HG02885 (cell line): ENCODE measurements around the gene PPARGC1A.

Experiments
- ATAC-seq: cut with Tn5 transposase; IDR thresholded peaks from one replicate; pipeline ENCODE4 v1.9.1; 2021; ENCODE audit warnings: mild to moderate bottlenecking; ENCODE audit not compliant: unreplicated experiment, poor library complexity

The PPARGC1A gene

DNA sequence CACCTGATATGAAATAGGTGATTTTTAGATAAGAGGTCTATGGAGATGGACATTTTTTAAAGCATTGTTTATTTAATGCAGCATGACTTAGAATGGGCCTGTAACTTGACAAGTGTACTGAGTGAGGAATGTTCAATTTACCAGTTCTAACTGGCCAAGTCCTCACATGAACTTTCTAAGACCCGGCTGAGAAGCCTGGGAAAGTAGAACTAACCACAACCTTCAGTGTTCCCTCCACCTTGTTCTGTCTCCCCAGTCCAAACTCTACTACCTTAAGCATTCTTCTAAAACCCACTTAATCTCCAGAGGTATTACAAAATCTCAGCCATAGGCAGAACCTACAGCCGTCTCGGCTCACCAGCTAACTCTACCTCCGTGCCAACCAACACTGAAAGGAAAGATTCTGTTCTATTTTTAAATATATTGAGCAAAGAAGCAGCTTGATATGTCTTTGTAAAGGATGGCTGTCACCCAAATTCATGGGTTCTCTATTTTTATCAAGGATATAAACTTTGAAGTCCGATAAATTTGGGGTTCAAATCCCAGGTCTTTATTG lies 6.8 kb downstream of the PPARGC1A start:
- no peak for ATAC-seq

DNA sequence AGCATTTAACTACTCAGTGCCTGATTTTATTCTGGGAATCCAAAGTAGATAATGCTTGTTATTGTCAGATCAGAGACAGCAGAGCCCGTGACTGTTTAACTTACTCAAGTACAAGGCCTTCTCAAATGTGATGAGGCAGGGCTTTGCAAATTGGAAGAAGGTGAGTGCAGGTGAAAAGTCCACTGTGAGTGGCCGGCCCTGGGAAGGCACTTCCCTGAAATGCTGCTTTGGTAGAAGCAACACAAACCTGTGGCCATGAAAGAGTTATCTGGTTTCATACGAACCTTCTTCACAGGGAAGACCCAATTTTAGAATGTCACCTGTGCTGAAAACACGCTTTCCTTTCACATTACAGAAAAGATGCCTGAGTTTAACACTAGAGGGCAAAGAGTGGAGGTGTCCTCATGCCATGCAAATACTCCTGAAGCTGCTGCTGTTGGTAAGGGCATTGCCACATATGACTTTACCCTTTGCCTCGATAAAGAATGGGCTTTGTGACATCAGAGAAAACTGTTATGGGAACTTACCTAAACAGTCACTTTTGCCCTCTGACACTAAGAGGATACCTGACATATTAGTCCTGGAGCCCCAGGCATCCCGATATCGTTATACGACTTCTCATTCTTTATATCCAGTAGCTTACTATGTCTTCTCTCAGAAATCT lies 8.0 kb downstream of the PPARGC1A start:
- ATAC-seq, result no peak

DNA sequence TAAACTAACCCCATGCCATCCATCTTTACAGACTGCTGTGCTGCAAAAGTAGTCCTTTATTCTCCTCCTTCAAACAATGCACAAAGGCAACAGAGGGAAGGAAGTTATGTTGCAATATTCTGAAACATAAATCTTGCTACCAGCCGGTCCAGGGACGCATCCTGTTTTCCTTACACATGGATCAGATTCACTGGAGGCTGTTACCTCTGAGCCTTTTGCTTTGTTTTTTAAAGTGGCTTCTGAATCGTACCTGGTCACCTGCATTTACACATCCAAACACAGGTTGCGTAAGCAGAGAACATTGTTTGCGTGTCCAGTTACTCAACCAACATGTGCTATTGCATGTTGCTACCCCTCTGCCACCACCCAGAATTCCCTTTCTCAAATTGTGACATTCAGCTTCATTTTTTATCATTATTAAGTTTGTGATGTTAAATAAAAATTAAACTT lies 8.8 kb downstream of the PPARGC1A start:
- no peak for ATAC-seq

DNA sequence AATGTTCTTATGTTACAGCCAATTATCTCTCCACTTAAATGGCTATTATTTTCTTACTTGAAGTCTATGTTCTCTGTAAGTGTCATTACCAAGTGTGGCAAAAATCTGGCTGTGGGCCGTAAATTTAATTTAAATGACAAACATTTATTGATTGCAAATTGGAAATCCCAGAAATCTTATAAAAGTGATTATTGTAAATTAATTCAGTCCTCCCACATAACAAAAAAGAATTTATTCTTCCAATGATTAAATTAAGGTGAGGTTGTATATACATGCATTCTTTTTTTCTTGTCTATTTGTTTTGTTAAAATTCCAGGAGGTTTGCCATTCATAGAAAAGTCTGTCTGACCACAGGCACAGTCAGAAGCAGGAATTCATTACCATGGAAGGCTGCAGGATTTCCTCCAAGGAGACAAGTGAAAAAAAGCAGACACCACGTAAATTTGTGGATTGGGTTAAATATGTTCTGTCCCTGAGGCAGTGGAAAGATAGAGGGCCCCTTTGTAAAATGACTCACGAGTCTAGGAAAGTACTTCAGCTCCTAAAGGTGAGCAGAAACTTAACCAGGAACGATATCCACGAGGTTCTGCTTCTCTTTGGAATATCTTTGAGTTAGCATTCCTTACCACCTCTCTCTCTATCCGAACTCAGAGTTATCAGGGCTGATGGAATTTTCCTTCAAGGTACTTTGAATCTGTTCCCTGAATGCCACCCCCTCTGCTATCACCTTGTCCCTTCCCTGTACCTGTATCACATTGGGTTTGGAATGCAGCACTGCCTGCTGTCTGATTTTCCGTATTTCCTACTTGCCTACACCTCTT lies 10.7 kb downstream of the PPARGC1A start:
- ATAC-seq, result no peak

DNA sequence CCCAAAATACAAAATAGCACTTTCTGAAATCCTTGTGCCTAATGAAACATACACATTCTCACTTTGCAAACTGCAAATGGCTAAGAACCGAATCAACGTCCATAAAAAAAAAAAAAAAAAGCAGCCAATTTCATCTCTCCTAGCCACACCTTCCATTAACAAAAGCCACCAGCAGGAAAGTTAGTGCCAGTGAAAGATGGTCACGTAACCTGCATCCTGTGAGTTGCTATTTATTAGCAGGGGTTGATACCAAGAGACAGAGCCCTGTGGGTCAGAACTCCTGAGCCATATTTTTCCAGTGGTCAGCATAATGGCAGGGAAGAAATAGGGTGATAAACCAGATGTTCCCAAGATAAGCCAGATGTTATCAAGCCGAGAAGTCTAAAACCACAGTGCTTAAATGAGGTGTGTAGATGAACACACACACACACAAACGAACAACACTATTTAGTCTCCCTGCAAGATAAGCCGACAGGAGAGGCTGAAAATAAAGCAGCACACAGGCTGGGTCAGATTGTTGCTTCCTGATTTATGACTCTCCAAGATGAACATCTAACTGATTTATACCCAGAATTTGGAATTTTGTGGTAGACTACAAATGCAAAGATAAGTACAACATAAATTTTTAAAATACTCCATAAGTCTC lies 11.5 kb downstream of the PPARGC1A start:
- ATAC-seq, result no peak

DNA sequence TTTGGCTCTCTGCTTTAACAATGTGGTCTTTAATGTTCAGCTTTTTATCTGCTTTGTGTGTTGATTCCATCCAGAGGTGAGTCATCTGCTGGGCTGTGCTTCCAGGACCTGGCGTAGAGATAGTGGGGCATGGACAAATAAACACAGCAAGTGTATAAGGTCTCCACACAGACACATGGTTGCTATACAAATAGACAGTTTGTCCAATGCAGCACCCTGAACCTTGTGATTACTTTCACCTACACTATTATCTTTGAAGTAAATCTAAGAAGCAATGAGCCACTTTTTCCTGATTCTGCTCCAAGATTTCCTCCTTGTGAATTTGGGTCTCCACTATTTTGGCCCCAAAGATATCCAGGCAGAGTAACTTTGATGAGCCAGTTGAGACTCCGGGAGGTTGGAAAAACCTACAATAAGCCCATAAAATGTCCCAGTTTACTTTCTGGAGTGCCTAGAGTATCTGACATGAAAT lies 12.1 kb downstream of the PPARGC1A start:
- ATAC-seq, result no peak

DNA sequence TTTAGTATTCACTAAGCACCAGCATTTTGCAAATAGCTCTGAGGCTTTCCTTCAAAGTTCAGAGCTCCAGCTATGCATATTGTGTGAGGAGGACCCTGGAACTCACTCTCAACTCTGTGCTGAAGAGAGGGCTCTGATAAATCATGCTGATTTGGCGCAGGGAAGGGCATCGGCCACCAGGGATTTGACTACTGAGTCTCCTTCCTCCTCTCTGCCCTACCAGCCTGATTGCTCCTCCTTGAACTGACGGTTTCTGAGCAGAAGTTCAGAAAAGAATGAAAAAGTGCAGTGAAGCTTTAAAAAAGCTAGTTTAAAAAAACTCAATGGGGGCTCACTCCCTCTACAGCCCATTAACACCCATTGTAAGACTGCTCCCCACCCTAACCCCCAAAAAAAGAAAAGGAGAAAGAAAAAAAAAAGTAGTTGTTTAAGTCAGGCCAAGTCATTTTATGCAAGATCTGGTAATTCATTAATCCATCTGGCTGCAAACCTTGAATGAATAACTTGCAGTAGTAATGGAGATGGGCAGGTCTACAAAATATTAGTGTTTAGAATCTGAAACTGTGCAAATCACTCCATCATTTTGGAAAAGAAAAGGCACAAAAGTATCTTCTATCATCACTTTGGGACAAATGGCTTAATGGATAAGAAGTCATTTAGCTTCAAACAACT lies 13.3 kb downstream of the PPARGC1A start:
- ATAC-seq, result no peak

DNA sequence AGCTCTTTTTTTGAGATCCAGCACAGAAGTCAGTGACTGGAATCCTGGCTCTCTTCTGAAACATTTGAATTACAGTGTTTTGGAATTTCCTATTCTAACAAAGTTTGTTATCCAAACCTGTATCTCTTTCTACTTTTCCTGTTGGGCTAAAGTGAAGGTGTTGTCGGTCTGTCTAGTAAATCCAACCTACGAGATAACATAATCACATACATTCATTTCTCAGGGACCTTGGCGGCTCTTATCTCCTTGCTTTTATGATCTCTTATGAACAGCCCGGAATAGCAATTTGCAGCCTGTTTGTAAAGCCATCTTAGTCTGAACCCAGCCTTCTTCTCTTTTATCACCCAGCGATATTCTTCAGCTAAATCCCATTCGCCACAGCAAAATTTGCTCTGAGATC lies 14.5 kb downstream of the PPARGC1A start:
- ATAC-seq, result no peak

DNA sequence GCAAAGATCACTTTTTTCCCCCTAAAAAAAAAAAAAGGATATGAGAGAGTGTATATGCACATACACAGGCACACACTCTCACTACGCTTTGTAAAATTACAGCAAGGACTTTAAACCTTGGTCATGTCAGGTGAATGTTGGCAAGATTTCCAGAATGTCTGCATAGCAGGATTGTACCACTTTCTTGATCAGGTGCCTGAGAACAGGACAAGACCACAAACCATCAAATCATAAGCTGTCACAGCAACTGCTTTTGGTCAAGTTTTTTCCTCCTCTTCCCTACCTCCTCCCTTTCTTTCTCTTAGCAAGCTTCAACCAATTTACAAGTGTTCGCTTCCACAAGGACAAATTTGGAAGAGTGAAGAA lies 15.3 kb downstream of the PPARGC1A start:
- ATAC-seq, result no peak

DNA sequence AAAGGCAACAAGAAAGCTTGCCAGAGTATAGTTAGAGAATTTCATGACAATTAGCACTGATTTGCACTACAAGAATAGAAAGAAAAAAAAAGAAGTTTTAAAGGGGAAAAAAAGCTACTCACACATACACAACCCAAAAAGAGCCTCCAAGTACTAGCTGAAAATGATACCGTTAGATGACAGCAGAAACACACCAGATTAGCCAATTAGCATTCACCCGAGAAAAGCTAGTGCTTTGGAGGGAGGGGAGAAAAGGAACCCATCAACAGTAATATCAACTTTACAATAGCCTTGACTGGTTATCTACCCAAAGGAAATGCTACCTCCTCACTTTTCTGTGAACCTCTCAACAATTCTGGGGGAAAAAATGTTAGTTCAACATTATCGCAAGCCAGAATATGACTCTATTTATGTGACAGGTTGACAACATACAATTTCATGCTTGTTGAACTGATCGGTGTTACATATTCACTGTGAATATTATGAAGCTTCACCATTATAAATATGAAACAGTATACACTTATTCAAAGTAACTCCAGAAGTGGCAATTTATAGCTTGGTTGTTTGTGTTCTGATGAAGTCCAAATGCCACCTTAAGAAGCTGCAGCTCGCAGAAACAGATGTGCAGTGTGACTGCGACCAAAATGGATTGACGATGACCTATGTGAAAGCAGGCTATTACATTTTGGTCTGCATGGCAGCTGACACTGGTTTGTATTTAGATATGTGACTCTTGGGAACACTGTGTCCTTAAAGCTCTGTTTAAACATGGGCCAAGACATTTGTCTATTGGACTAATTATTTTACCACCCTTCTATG lies 15.9 kb downstream of the PPARGC1A start:
- no peak for ATAC-seq

DNA sequence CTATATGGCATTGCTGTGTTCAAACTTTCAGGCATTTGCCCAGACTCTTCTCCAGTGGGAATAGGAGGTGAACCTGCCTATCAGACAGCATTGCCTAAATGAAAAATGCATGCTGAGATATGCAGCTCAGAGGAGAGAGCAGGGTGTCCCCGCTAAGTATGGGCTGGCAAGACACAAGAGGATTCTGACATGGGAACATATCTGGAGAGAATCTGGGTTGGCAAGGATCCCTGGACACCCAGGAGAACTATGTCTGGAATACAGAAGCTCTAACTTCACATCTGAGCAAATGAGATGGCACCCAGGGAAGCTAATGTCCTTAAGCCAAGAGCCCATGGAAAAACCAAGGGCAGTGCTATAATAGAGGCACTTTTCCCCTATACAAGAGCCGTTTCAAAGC lies 18.4 kb downstream of the PPARGC1A start:
- no peak for ATAC-seq

DNA sequence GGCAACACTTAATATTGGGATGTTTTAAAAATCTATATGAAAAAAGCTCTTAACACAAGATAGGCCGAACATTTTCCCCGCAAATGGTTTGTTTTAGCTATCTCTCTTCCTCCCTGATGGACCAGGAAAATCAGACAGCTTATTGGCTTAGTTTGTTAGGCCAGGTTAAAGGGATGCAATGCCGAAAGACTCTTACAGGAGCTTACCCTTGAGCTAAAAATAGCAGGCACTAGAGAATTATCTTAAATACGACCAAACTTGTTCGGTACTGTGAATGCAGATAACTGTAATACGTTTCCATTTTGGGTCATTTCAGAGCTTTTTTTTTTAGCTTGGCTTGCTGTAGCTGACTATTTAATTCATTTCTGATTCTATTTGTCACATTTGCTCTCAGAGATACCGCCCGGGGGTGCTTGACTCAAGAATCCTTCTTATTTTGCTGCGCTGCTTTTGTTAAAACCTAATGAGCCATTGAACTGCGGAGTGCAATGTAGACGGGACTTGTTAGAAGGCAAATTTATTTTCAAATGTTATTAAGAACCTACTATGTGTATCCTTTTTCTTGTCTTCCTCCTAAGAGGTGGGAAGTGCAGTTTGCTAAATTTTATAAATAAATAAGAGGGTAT lies 23.3 kb downstream of the PPARGC1A start:
- no peak for ATAC-seq

DNA sequence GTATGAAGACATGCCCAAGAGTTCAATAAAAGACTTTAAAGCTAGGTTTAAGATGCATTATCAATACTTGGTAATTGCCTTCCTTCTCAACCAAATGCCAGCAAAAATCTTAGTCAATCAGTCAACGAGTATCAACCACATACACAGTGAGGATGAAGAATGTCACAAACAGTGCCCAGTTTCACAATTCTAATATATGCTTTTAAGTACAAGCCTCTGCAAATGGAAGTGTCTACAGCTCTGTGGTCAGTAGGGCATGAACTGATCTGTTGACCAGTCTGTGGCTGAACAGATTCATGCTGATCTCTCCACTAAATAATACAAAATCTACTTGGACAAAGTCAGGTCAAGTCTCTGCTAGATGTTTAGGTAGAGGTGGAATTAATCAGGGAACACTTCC lies 27.9 kb downstream of the PPARGC1A start:
- no peak for ATAC-seq

DNA sequence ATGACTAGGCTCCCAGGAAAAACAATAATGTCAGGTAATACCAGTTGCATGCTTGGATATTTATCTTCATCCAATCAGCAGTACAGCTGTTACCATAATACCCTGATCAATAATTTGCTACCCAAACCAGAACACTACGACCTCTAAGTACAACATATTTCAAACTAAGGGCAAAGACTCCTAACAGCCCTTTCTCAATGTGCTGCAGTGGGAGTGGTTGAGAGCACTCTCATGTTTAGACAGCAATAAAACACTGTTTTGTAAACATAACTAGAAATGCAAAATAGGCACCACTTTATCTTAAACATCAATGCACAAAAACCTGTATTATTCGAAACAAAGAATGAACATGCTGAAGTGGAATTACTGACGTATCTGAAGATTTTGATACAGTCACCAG lies 28.9 kb downstream of the PPARGC1A start:
- ATAC-seq, result no peak

DNA sequence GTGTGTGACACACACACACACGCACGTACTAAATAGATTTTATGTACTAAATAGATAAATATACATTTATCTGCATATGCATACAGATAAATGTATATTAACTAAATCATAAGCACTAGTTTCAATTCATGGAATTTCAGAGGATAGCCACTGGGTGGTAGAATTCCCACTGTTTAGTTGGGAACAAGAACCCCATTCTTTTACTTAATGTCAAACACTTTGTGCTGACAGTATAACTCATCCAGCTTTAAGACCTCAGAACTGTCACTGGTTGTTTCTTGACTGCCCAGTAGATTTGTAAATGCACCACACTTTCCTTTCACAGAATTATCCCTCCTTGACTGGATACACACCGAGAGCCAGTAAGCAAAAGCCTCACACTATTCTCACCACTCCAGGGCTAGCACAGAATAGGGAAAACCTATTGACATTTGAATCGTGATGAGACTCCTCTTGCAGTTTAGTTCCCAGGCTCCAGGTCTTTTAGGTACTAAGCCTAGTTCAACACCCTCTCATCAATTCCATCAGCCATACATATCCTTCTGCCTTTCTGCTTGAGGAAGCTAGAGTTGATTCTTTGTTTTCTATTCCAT lies 32.4 kb downstream of the PPARGC1A start:
- ATAC-seq, result no peak

DNA sequence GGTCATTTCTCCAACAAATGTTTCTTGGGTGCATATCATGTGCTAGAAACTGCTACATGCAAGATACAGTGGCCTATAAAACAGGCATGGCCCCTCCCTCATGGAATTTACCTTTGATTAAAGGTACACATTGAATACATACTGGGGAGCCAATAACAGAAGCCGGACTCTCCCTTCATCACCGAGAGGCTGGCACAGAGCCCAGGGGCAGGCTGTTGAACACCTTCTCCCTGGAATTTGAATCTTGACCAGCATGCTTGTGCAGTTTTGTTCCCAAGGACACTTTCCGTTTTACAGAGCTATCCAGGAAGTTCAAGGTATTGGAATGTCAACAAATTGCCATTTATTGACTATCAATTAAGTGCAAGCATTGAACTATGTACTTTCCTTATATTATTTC lies 33.2 kb downstream of the PPARGC1A start:
- ATAC-seq, result no peak

DNA sequence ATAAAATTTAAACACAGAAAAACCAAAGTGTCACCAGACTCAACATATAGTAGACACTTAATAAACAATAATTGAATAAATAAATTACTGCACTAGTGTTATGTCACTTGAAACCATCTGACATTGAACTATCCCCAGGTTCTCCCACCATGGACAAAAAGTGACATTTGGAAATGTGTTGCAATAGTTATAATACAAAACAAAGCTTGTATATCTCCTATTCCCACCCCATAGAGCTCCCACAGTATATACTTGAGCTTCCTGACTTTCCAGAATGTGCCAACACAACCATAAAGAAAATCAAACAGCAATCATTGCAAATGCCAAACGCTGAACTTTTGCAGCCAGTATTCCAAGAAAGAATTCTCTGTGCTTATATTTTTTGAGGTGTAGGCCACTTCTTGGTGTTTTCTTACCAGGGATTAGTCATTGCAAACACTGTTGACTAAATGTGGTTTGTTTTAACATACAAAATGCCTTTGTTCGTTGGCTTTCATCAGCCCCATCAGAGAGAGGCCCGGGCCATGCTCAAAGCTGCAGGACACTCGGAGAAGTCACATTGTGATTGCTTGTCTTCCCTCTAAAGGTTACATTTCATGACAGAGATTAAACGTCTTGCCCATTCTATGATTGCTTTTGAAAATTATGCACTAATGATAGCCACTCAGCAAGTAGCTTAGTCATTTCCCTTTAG lies 33.8 kb downstream of the PPARGC1A start:
- ATAC-seq, result no peak

DNA sequence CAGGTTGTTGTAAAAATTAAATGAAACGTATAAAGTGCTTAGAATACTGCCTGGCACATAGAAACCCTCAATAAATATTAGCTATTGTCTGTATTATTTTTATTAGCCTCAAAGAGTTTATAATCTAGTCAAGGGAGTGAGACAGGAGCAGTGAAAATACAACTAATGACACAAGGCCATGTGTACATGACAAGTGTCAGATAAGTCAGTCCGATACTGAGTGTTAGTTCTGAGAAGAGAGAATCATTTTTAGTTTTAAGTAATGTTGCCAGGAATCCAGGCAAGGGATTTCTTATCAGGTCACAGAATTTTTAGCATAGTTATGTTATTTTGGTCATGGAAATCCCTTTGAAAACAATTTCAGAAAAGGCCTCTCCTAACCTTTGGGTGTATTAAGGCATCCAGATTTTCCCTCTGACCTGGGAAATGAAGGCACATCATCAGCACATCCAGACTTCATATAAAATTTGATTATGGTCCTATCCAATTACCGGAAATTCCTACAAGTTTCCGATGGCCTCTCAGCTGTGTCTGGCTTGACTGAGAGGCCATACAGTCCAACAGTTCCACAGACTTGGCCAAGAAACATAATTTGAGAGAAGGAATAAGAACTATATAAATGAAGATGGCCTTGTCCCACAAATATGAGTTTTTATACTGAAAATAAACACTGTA lies 35.7 kb downstream of the PPARGC1A start:
- no peak for ATAC-seq
